Brain microvascular endothelial cell (primary cell): ENCODE measurements around the gene NRARP.

Experiments
- DNase-seq: peaks from one replicate; pipeline ENCODE4 v3.0.0-alpha.2; 2020
- H3K27ac ChIP-seq: fragments of 250-450 bp; sonication (Bioruptor Pico); 2 replicates; pipeline ENCODE4 v1.5.1; 2020; ENCODE audit warnings: mild to moderate bottlenecking, moderate library complexity
- H3K27me3 ChIP-seq: fragments of 250-450 bp; sonication (Bioruptor Pico); replicated peaks from 2 replicates; pipeline ENCODE4 v1.5.1; 2020; ENCODE audit warnings: mild to moderate bottlenecking
- H3K36me3 ChIP-seq: fragments of 250-450 bp; sonication (Bioruptor Pico); replicated peaks from 2 replicates; pipeline ENCODE4 v1.5.1; 2020; ENCODE audit warnings: mild to moderate bottlenecking
- H3K4me3 ChIP-seq: 2 replicates; pipeline ENCODE4 v1.5.1; 2011; ENCODE audit warnings: low read depth, mild to moderate bottlenecking, control low read depth, low read length, moderate library complexity
- in situ Hi-C: cut with HindIII; loops from 2 replicates; pipeline ENCODE4 v1.10.0; 2017; ENCODE audit warnings: low sequenced_read_pairs, low pct_ligation_motif_present
- TF ChIP-seq, protein P1 (sequence below): IDR thresholded peaks from 2 replicates; pipeline ENCODE4 v1.5.1; 2011; ENCODE audit warnings: low read depth, mild to moderate bottlenecking, moderate library complexity, low read length, control low read depth, inconsistent platforms; ENCODE audit errors: missing control alignments

Gene NRARP

DNA sequence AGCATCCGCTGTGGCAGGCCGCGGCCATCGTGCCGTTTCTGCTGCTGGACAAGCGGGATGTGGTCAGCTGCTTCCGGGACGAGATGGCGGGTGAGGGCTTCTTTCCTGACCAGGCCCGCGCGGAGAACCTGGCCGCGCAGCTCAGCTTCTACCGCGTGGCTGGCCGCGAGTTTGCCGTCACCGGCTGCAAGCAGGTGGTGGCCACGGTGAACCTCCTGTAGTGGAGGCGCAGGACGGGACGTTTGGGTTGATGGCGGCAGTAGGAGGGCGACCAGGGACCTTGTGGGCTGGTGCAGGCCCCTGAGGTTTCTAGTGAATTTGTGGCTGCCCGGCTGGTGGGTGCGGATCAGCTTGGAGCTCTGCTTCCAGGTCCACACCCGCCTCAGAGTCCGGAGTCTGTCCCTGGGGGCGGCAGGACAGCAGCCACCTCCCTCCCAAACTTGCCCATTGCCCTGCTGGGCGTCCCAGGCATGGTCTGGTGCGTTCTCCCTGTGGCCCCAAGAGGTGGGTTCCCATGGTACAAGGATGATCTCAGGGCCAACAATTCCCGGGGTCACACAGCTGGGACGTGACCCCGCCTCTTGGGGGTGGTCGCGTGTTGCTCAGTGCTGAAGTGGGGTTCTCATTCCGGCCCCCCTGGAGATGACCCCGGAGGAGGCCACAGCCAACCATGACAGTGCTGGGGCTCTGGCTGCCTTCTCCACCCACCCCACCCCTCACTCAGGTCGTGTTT, 22.2 kb downstream of the NRARP start:
- Histone ChIP-seq H3K4me3 (no peak overlapping the region), H3K36me3 (peaks cover 11% of the 10 kb centered on the region), H3K27me3 (no peaks in the 10 kb centered on the region), H3K27ac (no peak overlapping the region)
- in situ Hi-C loops, result no loop called here
- no peak for DNase-seq
- TF ChIP-seq, protein P1, sequence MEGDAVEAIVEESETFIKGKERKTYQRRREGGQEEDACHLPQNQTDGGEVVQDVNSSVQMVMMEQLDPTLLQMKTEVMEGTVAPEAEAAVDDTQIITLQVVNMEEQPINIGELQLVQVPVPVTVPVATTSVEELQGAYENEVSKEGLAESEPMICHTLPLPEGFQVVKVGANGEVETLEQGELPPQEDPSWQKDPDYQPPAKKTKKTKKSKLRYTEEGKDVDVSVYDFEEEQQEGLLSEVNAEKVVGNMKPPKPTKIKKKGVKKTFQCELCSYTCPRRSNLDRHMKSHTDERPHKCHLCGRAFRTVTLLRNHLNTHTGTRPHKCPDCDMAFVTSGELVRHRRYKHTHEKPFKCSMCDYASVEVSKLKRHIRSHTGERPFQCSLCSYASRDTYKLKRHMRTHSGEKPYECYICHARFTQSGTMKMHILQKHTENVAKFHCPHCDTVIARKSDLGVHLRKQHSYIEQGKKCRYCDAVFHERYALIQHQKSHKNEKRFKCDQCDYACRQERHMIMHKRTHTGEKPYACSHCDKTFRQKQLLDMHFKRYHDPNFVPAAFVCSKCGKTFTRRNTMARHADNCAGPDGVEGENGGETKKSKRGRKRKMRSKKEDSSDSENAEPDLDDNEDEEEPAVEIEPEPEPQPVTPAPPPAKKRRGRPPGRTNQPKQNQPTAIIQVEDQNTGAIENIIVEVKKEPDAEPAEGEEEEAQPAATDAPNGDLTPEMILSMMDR, result no peak

DNA sequence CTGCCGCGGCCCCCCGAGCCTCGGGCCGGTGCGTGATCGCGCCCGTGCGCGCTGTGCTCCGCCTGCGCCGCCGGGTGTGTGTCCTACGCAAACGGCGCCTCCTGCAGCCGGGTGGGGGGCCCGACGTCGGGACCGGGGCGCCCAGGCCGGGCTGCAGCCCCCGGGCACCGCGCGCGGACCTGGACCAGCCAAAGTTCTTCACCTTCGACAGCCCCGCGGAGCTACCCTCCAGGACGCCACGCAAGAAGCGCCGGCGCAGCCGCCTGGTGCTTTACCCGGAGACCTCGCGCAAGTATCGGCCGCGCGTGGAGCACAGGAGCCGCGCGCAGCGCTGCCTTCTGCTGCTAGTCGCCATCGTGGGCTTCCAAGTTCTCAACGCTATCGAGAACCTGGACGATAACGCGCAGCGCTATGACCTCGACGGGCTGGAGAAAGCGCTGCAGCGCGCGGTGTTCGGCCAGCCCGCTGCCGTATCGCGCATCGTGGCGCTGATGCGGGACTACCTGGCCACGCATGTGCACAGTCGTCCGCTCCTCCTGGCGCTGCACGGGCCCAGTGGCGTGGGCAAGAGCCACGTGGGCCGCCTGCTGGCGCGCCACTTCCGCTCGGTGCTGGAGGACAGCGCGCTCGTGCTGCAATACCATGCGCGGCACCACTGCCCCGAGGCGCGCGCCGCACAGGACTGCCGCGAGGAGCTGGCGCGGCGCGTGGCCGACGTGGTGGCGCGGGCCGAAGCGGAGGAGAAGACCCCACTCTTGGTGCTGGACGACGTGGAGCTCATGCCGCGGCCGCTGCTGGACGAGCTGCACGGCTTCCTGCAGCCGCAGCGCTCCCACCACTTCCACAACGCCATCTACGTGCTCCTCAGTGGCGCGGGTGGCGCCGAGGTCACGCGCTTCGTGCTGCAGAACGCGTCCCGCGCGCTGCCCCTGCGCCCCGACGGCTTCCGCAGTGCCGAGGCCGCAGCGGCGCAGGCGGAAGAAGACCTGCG, 23.1 kb downstream of the NRARP start:
- in situ Hi-C loops, result no loop called here
- DNase-seq, result no peak
- Histone ChIP-seq H3K4me3 (peak overlapping the region; percentile 63), H3K27me3 (no peaks in the 10 kb centered on the region), H3K27ac (no peak overlapping the region), H3K36me3 (peaks cover 15% of the 10 kb centered on the region)
- TF ChIP-seq, protein P1, result no peak

DNA sequence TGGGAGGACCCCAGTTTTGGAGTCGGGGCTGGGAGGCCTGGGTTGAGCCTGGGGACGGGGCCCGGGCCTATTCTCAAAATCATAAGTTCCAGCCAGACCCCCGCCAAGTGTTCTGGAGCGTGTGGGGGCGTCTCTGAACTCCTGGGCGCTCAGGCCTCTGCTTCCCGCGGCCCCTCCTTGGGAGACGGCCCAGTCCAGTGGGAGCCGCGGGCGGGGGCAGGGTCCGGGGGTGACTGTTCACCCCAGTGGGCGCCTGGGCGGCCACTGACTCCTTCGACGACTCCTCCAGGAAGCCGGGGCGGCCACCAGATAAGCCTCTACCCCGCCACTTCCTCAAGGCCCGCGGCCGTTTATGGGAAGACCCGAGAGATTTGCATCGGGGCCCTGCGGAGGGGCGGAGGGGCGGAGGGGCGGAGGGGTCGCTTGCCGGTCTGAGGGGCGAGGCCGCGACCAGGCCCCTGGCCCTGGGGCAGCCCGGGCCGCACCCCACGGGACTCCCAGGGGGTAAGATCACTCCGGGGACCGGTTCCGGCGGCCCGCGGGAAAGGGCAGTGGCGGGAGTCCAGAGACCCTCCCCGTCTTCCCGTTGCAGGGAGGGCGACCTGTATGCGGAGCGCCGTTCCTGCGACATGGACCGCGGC, 23.9 kb downstream of the NRARP start:
- in situ Hi-C loops, result no loop called here
- TF ChIP-seq, protein P1, result no peak
- H3K4me3 ChIP-seq, result peak overlapping the region; percentile 63
- no peak overlapping the region for H3K27ac ChIP-seq
- H3K27me3 ChIP-seq, result no peaks in the 10 kb centered on the region
- peaks cover 18% of the 10 kb centered on the region for H3K36me3 ChIP-seq
- DNase-seq, result no peak

DNA sequence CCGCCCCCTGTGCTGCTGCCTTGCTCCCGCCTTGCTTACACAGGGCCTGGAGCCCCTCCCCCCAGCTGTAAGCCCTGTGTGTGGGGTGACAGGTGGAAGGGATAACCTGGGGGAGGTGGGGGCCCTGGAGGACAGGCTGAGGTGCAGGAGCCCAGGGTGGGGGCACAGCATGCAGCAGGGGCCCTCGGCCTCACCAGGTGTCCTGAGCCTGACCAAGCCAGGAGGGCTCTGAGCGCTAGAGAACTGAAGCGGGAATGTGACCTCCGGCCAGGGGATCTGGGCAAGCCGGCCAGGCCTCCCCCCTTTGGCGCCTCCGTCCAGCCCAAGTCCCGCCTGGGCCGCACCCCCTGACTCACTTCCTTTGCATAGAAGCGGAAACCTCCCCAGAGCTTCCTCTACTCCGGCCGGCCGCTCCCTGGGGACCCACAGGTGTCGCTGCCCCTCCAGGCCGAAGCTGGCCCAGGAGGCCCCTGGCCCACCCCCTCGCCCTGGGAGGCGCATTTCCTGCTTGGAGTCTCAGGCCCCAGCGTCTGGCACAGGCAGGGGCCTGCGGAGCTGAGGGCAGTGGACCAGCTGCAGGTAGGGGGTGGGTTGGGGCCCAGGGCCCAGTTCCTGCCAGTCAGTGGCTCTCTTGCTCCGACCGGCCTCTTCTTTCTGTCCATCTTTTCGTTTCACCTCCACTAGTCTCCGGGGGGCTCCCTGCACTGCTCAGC, 24.6 kb downstream of the NRARP start, which contains the start of gene TOR4A:
Gene TOR4A (plus strand): TSS at position 398 of the 713 bp plus-strand sequence. CDS start 964 bp downstream, outside the sequence.
- no peak within 1 kb of the TSS for H3K27ac ChIP-seq

More for the DNA sequence above, 24.6 kb downstream of the NRARP start, which contains the start of gene TOR4A:
- peak; percentile 63 for DNase-seq
- in situ Hi-C loops, result no loop called here
- TF ChIP-seq, protein P1, result peak; percentile 52
- Histone ChIP-seq H3K4me3 (peak within 1 kb of the TSS; percentile 63), H3K36me3 (peaks cover 23% of the 10 kb centered on the region), H3K27me3 (no peaks in the 10 kb centered on the region)
